GM21367 (cell line): ENCODE results near the gene OR2D2.
A peak's percentile ranks its signal among the peaks of the same experiment; 100 is the strongest.
"Not testable (repeated sequence)": the region's sequence is repeated elsewhere in the genome, so short reads cannot be mapped to it uniquely, and the experiment has no call there.

Source experiments
- ATAC-seq: cut with Tn5 transposase; IDR thresholded peaks from one replicate; pipeline ENCODE4 v1.9.1; 2021; ENCODE audit not compliant: unreplicated experiment

OR2D2 gene

DNA sequence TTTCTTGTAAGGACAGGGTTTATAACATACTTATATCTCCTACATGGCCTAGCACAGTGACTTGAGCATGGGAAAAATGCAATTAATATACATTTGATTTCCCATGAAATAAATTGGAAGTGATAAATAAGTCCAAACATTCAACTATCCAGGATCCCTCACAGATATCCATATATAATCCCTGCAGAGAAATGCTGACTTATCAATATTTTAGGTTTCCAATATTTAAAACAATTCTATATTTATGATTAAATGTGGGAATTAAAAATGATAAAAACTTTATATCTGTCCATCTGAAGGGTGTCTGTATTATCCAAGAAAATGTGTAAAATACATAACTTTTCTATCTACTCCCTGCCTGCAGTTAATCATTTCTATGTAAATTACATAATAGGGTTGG, 9.5 kb downstream of the OR2D2 start:
- ATAC-seq = no peak

- no peak for ATAC-seq
Observed at GRCh38 chr11:6876914-6877313, 15.4 kb downstream of the OR2D2 start.

DNA sequence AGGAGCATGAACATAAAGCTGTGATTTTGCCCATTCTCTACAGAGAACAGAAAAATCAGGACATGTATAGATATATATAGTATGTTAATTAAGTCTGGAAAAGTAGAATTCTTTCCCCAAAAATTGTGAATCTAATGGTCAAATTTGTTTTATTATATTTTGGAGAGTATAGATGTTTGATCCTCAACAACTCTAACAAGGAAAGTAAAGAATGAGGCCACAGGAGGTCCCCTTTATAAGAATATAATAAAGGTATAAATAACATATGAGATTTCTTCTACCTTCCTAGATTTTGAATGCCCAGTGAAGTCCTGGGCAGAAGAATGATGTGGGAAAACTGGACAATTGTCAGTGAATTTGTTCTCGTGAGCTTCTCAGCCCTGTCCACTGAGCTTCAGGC, 16.0 kb downstream of the OR2D2 start, which contains the start of gene OR10A4:
OR10A4 (plus strand) TSS at position 301 of the 400 bp plus-strand sequence; CDS start at position 324, 23 bp downstream.
- ATAC-seq = no peak

- no peak for ATAC-seq
Observed at GRCh38 chr11:6875761-6876160, 16.5 kb downstream of the OR2D2 start.

GRCh38 chr11:6871278-6871677, 21.0 kb downstream of the OR2D2 start:
- no peak for ATAC-seq

DNA sequence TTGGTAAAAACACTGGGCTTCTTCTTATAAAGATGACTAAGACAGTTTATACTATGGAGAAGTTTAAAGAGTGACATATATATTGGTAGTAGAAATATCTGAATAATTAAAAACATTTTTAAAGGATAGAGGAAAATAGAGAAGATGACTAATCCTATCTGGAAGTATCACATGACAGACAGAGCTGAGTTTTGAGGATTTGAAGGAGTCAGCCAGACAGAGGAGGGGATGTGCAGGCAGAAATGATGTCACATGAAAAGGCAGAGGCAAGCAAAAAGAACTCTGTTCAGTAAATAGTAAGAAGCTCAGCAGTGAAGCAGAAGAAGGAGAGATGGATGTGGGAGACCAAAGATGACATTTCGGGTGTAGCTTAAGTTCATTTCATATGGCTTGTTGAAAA, 27.9 kb downstream of the OR2D2 start:
- ATAC-seq = no peak

GRCh38 chr11:6862961-6863360, 29.3 kb downstream of the OR2D2 start, which contains the start of gene OR10A2:
OR10A2 (plus strand) TSS chr11:6863057; CDS start chr11:6869755, 6,698 bp downstream.
- no peak for ATAC-seq

GRCh38 chr11:6856871-6857270, 35.4 kb downstream of the OR2D2 start:
- peak; percentile 68 for ATAC-seq

DNA sequence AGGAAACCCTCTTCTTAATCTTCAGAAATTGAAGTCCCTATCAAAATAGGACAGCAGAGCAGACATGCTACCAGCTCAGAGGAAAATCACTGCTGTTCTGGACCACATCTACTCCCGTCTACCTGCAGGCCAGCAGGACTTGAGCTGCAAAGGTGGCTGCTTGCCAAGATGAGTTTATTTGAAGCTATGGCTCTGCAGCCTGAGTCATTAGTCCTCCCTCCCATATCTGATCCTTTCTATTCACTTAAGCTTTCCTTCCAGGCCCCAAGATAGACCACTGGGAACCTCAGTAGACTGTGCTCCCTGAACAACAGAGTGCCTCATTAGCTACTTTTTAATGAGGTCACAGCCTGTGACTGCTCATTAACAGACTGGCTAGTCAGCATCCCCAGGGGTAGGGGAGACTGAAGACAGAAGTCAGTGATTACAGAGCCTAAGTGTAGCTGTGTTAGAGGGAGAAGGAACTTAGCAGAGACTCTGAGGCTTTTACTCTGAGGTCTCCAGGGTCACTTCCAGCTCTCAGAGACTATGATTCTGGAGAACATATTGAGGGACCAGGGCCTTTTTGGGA, 36.2 kb downstream of the OR2D2 start:
- ATAC-seq = no peak

DNA sequence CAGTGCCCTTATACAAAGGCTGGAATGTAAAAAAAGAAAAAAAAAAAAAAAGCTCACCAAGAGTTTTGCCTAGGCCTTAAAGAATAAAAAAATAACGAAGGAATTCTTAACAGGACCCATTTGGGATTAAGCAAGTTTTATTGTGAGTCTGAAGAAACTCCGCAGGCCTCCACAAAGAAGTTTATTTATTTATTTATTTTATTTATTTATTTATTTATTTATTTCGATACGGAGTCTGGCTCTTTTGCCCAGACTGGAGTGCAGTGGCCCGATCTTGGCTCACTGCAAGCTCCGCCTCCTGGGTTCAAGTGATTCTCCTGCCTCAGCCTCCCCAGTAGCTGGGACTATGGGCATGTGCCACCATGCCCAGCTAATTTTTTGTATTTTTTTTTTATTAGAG, 37.5 kb downstream of the OR2D2 start:
- not testable (repeated sequence) for ATAC-seq

GRCh38 chr11:6850526-6850925, 41.8 kb downstream of the OR2D2 start:
- no peak for ATAC-seq

GRCh38 chr11:6845383-6845782, 46.9 kb downstream of the OR2D2 start, which contains the start of gene OR10A5:
OR10A5 (plus strand) TSS chr11:6845683; CDS start chr11:6845683, 0 bp downstream.
- no peak for ATAC-seq

DNA sequence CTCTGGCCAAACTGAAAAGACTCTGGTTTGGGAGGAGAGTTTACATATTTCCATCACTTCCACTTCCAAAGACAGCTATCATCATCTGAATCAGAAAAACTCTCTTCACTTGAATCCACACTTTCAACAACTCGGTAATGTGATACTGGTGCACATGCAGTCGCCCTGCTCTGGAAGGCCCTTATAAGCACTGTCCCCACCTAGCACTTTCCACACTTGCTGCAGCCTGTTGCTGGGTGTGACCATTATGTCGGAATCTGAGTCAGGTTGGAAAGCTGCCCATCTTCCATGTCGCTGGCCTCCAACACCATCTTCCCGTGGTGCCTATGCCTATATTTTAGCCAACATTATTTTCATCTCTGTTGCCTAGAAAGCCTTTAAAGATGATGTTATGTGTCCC, 47.9 kb downstream of the OR2D2 start:
- no peak for ATAC-seq

DNA sequence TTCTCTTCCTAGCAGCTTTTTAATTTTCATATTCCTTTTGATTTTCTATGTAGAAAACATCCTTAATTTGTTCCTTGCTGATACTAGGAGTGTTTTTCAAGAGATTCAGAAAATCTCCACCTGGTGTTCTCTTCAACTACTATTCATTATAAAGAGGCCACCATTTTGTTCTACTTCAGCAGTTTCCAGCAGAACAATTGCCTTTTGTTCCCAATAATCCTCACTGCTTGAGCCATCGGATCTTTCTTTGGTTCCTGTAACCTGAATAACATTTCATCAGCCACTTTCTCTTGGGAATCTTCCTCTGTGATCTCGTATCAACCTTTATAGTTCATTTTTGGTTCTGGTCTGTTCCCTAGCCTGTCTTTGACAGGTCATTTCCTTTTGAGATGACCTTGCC, 48.6 kb downstream of the OR2D2 start:
- ATAC-seq = no peak

DNA sequence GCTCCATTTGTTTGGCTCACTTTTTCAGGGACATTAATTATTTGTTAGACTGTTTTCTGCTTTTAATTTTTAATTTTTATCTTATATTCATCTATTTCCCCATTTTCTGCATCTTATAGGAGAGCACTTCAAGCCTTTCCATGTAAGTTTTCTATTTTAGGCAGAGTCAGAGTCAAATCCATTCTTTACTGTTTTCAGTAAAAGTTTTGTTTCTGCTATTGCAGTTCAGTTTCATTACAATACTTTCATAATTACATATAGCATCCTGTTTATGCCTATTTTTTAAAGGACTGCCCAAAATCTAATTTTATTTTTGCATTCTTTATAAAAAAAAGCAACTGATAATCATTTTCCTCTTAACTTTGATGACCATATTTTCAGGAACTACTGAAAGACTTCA, 50.6 kb downstream of the OR2D2 start:
- ATAC-seq = no peak
